H1 (cell line): ENCODE measurements around the gene RALGDS. TPM values are rescaled to one million over a fixed set of nuclear protein-coding genes. Genes with fewer than 3 reads are reported as not detected.

ENCODE experiments used
- PHF8 ChIP-seq: fragments of 200-600 bp; sonication (generic); conservative IDR thresholded peaks from 2 replicates; pipeline ENCODE4 v1.7.1; 2012; ENCODE audit warnings: low read depth, mild to moderate bottlenecking, inconsistent platforms, low read length, moderate library complexity
- polyA plus RNA-seq, 7 experiments: library from polyadenylated mRNA; depleted of rRNA in 3 of 7; stranded (reverse) in 5 of 7; unstranded in 2 of 7; fragments of >200 nt in 5 of 7; fragments of 200-250 nt in 2 of 7; gene quantifications; 1 replicate in 5 of 7; 2 replicates in 1 of 7; 4 replicates in 1 of 7; pipeline versions ENCODE4 v1.2.1 to v1.2.3, GENCODE V29; 2011 to 2013; ENCODE audit warnings: missing spikeins in 2 of 7, mixed read lengths in 2 of 7
- total RNA-seq: library from RNA; stranded (reverse); fragmentation: NEBNext Ultra II Directional; extraction: Animal tissue kit (Norgen Biotek cat#: 25700); gene quantifications from 2 replicates; pipeline ENCODE4 v1.2.1, GENCODE V29; 2021

The RALGDS gene
- total and polyA plus RNA-seq, 2 of the 8 experiments (the other 6 are each of a cell fraction or from before 2014, with no cell fraction given) = 14.5 to 25.5 TPM

DNA sequence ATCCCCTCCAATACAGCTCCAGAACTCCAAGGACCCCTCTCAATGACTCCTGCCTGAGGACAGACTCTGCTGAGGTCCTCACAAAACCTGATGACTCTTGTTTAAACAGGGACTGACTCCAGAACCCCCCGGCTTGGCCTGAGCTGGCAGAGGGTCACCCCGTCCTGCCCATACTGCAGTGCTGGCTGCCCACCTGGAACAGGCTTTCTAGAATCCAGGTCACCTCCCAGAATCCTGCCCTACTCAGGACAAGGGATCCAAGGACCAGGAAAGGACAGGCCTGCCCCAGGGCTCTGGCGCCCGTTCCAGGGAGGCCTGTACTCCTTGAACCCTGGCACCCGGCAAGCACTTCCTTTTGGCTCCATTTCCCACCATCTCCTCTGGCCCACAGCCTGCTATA is 22.2 kb downstream of the RALGDS start (continued):
- no peak for TF ChIP-seq PHF8
